Measurements from ENCODE around the gene SCAMP1. TPM values are rescaled to one million over a fixed set of nuclear protein-coding genes. Genes with fewer than 3 reads are reported as not detected.

The SCAMP1 gene
- total RNA-seq, result 39.9 and 47.6 TPM in 2 replicates
- 17.9 and 22.4 TPM in 2 replicates for polyA plus RNA-seq

- Histone ChIP-seq H3K4me2 (peak within 1 kb of the TSS; percentile 78), H3K4me3 (peak within 1 kb of the TSS; percentile 87), H3K27me3 (no peaks in the 10 kb centered on the region), H3K9me3 (ENCODE audit: low read depth) (no peaks in the 10 kb centered on the region), H4K20me1 (ENCODE audit: insufficient read depth, poor library complexity, severe bottlenecking) (no peaks in the 10 kb centered on the region), H3K27ac (peak within 1 kb of the TSS; percentile 96), H2AFZ (peak within 1 kb of the TSS; percentile 98), H3K9me2 (replicated peaks; ENCODE audit: insufficient read depth) (no peaks in the 10 kb centered on the region), H3K79me2 (peaks cover 51% of the 10 kb centered on the region), H3K4me1 (ENCODE audit: insufficient read depth) (peaks cover 16% of the 10 kb centered on the region), H3K36me3 (replicated peaks; ENCODE audit: insufficient read depth, low read depth) (no peaks in the 10 kb centered on the region)
- 2% methylated on average over 77 of the region's 79 CpGs for WGBS (ENCODE audit: low lambda C conversion rate, missing lambda C conversion rate)
- DNase-seq (ENCODE audit: low spot score), result peak; percentile 96
- TF ChIP-seq CTCF (IDR thresholded peaks at IDR 0.05; ENCODE audit: poor library complexity) (peak; percentile 12), EZH2 (IDR thresholded peaks at IDR 0.05; ENCODE audit: borderline replicate concordance) (no peak)
Measured at GRCh38 chr5:78359831-78360673, at the start of gene SCAMP1. SCAMP1 (plus strand) TSS chr5:78360617; CDS start chr5:78360672, 55 bp downstream.

GRCh38 chr5:78317515-78317914 is 42.9 kb upstream of the SCAMP1 start:
- TF ChIP-seq EZH2 (IDR thresholded peaks at IDR 0.05; ENCODE audit: borderline replicate concordance) (no peak), EZH2phosphoT487 (IDR thresholded peaks at IDR 0.05; ENCODE audit: low read depth, severe bottlenecking, unreplicated experiment) (no peak), CTCF (IDR thresholded peaks at IDR 0.05; ENCODE audit: poor library complexity) (no peak)
- H3K9me2 ChIP-seq (replicated peaks; ENCODE audit: insufficient read depth), result no peaks in the 10 kb centered on the region
- no peak for DNase-seq (ENCODE audit: low spot score)
- 92% methylated on average over 5 of the region's 5 CpGs for WGBS (ENCODE audit: low lambda C conversion rate, missing lambda C conversion rate)
- H4K20me1 ChIP-seq (ENCODE audit: insufficient read depth, poor library complexity, severe bottlenecking), result no peaks in the 10 kb centered on the region
- no peaks in the 10 kb centered on the region for H3K36me3 ChIP-seq (replicated peaks; ENCODE audit: insufficient read depth, low read depth)
- H3K9me3 ChIP-seq (ENCODE audit: low read depth), result no peaks in the 10 kb centered on the region
- H3K4me1 ChIP-seq (ENCODE audit: insufficient read depth), result no peaks in the 10 kb centered on the region
- H3K4me2 ChIP-seq, result no peak overlapping the region
- no peaks in the 10 kb centered on the region for H3K79me2 ChIP-seq
- H3K27ac ChIP-seq, result no peak overlapping the region
- no peak overlapping the region for H2AFZ ChIP-seq
- no peak overlapping the region for H3K4me3 ChIP-seq
- no peaks in the 10 kb centered on the region for H3K27me3 ChIP-seq

- no peak for DNase-seq (ENCODE audit: low spot score)
- Histone ChIP-seq H2AFZ (no peak overlapping the region), H4K20me1 (ENCODE audit: insufficient read depth, poor library complexity, severe bottlenecking) (no peaks in the 10 kb centered on the region), H3K4me2 (no peak overlapping the region), H3K27ac (no peak overlapping the region), H3K79me2 (no peaks in the 10 kb centered on the region), H3K27me3 (no peaks in the 10 kb centered on the region), H3K4me1 (ENCODE audit: insufficient read depth) (no peaks in the 10 kb centered on the region), H3K9me2 (replicated peaks; ENCODE audit: insufficient read depth) (no peaks in the 10 kb centered on the region), H3K36me3 (replicated peaks; ENCODE audit: insufficient read depth, low read depth) (no peaks in the 10 kb centered on the region), H3K9me3 (ENCODE audit: low read depth) (no peaks in the 10 kb centered on the region), H3K4me3 (no peak overlapping the region)
- no peak for TF ChIP-seq CTCF (IDR thresholded peaks at IDR 0.05; ENCODE audit: poor library complexity)
- 97% methylated on average over 3 of the region's 3 CpGs for WGBS (ENCODE audit: low lambda C conversion rate, missing lambda C conversion rate)
Measured at GRCh38 chr5:78318337-78318736, 42.1 kb upstream of the SCAMP1 start.

Data from hepatocyte (in vitro differentiated cells).